ENCODE results near the gene NUDT16. TPM values are rescaled to one million over a fixed set of nuclear protein-coding genes. Genes with fewer than 3 reads are reported as not detected.

Gene NUDT16
- total RNA-seq, 2 donors from 2014 or later, result 21.7 to 41.2 TPM

- TF ChIP-seq CTCF (IDR thresholded peaks at IDR 0.05), result no peak
- ATAC-seq (ENCODE audit: insufficient number of reproducible peaks, low FRiP score, low read depth) (no peak), DNase-seq (ENCODE audit: low spot score) (no peak)
- Histone ChIP-seq H3K4me3 (no peak overlapping the region), H3K27ac (no peak overlapping the region), H3K27me3 (replicated peaks; ENCODE audit: insufficient read depth) (no peaks in the 10 kb centered on the region), H3K9me3 (no peaks in the 10 kb centered on the region), H3K4me1 (ENCODE audit: control insufficient read depth in 1 of 2, low read depth in 2 of 2) (no peaks in the 10 kb centered on the region), H3K36me3 (no peaks in the 10 kb centered on the region)
These were observed 31.6 kb upstream of the NUDT16 start for GRCh38 chr3:131349946-131350347.

GRCh38 chr3:131350506-131350905 lies 31.1 kb upstream of the NUDT16 start:
- TF ChIP-seq CTCF (IDR thresholded peaks at IDR 0.05), result no peak
- no peaks in the 10 kb centered on the region for H3K36me3 ChIP-seq
- no peaks in the 10 kb centered on the region for H3K9me3 ChIP-seq
- no peaks in the 10 kb centered on the region for H3K4me1 ChIP-seq (ENCODE audit: control insufficient read depth in 1 of 2, low read depth in 2 of 2)
- H3K27ac ChIP-seq, result no peak overlapping the region
- H3K27me3 ChIP-seq (replicated peaks; ENCODE audit: insufficient read depth), result no peaks in the 10 kb centered on the region
- ATAC-seq (ENCODE audit: insufficient number of reproducible peaks, low FRiP score, low read depth) (no peak), DNase-seq (ENCODE audit: low spot score) (no peak)
- no peak overlapping the region for H3K4me3 ChIP-seq

GRCh38 chr3:131353016-131353877 lies 28.3 kb upstream of the NUDT16 start:
- no peaks in the 10 kb centered on the region for H3K36me3 ChIP-seq
- no peak overlapping the region for H3K27ac ChIP-seq
- H3K27me3 ChIP-seq (replicated peaks; ENCODE audit: insufficient read depth), result no peaks in the 10 kb centered on the region
- ATAC-seq (ENCODE audit: insufficient number of reproducible peaks, low FRiP score, low read depth) (no peak), DNase-seq (ENCODE audit: low spot score) (no peak)
- no peaks in the 10 kb centered on the region for H3K9me3 ChIP-seq
- no peak overlapping the region for H3K4me3 ChIP-seq
- TF ChIP-seq CTCF (IDR thresholded peaks at IDR 0.05), result no peak
- H3K4me1 ChIP-seq (ENCODE audit: control insufficient read depth in 1 of 2, low read depth in 2 of 2), result no peaks in the 10 kb centered on the region

GRCh38 chr3:131353986-131354385 lies 27.6 kb upstream of the NUDT16 start:
- H3K4me1 ChIP-seq (ENCODE audit: control insufficient read depth in 1 of 2, low read depth in 2 of 2), result no peaks in the 10 kb centered on the region
- DNase-seq (ENCODE audit: low spot score) (no peak), ATAC-seq (ENCODE audit: insufficient number of reproducible peaks, low FRiP score, low read depth) (no peak)
- H3K27ac ChIP-seq, result no peak overlapping the region
- no peak for TF ChIP-seq CTCF (IDR thresholded peaks at IDR 0.05)
- H3K4me3 ChIP-seq, result no peak overlapping the region
- no peaks in the 10 kb centered on the region for H3K36me3 ChIP-seq
- H3K9me3 ChIP-seq, result no peaks in the 10 kb centered on the region
- no peaks in the 10 kb centered on the region for H3K27me3 ChIP-seq (replicated peaks; ENCODE audit: insufficient read depth)

- Histone ChIP-seq H3K4me1 (ENCODE audit: control insufficient read depth in 1 of 2, low read depth in 2 of 2) (peaks cover 0 to 2% of the 10 kb centered on the region in 2 donors), H3K9me3 (no peaks in the 10 kb centered on the region), H3K27me3 (replicated peaks; ENCODE audit: insufficient read depth) (no peaks in the 10 kb centered on the region), H3K27ac (no peak overlapping the region), H3K4me3 (no peak overlapping the region), H3K36me3 (no peaks in the 10 kb centered on the region)
- DNase-seq (ENCODE audit: low spot score) (no peak), ATAC-seq (ENCODE audit: insufficient number of reproducible peaks, low FRiP score, low read depth) (no peak)
- TF ChIP-seq CTCF (IDR thresholded peaks at IDR 0.05), result no peak
These were observed 25.5 kb upstream of the NUDT16 start for GRCh38 chr3:131356006-131356595.
